Stimulated activated CD4-positive, alpha-beta T cell treated with anti-CD3 and anti-CD28 coated beads, Interleukin-12 subunit alpha, Interleukin-12 subunit beta, amount 100 ng/mL, for 24 hours (primary cell): Measurements from ENCODE around the gene MPZL3.
A peak's percentile ranks its signal among the peaks of the same experiment; 100 is the strongest.

ENCODE experiments used
- DNase-seq, 2 experiments: peaks; one replicate each; pipeline ENCODE4 v3.0.0-alpha.2; 2020; ENCODE audit warnings: low read depth in 2 of 2

The MPZL3 gene

GRCh38 chr11:118264569-118265465, 12.7 kb upstream of the MPZL3 start:
- DNase-seq: no peak

- no peak for DNase-seq
These were observed 11.8 kb upstream of the MPZL3 start, which contains the start of gene MPZL2 for GRCh38 chr11:118263695-118264568. Gene MPZL2, minus strand, starts transcription at chr11:118264297. Its CDS starts 144 bp downstream, at chr11:118264153.

- DNase-seq: no peak
These were observed 10.9 kb upstream of the MPZL3 start for GRCh38 chr11:118263112-118263511.

- DNase-seq: no peak
These were observed 8.2 kb upstream of the MPZL3 start for GRCh38 chr11:118260353-118260752.

- DNase-seq: no peak
These were observed 7.0 kb upstream of the MPZL3 start for GRCh38 chr11:118259138-118259537.

- no peak for DNase-seq
These were observed 6.2 kb upstream of the MPZL3 start for GRCh38 chr11:118258410-118258809.

- no peak for DNase-seq
These were observed 523 bp upstream of the MPZL3 start for GRCh38 chr11:118252688-118253087.

- no peak for DNase-seq
These were observed 5.1 kb downstream of the MPZL3 start for GRCh38 chr11:118247041-118247440.

GRCh38 chr11:118245936-118246562, 6.1 kb downstream of the MPZL3 start:
- no peak for DNase-seq

- no peak for DNase-seq
These were observed 8.0 kb downstream of the MPZL3 start for GRCh38 chr11:118243993-118244762.

- DNase-seq: no peak
These were observed 9.0 kb downstream of the MPZL3 start for GRCh38 chr11:118243161-118243560.

- DNase-seq: no peak
These were observed 10.4 kb downstream of the MPZL3 start for GRCh38 chr11:118241764-118242098.

- peak in 1 of 2 experiments; percentile 45 for DNase-seq
These were observed 11.0 kb downstream of the MPZL3 start for GRCh38 chr11:118240999-118241763.

GRCh38 chr11:118239509-118240205, 12.5 kb downstream of the MPZL3 start:
- DNase-seq: no peak

GRCh38 chr11:118238929-118239328, 13.2 kb downstream of the MPZL3 start:
- DNase-seq: no peak

GRCh38 chr11:118238421-118238820, 13.7 kb downstream of the MPZL3 start:
- DNase-seq: no peak

- no peak for DNase-seq
These were observed 16.0 kb downstream of the MPZL3 start for GRCh38 chr11:118236170-118236569.

- DNase-seq: no peak
These were observed 17.3 kb downstream of the MPZL3 start for GRCh38 chr11:118234833-118235232.

- DNase-seq: no peak
These were observed 18.3 kb downstream of the MPZL3 start for GRCh38 chr11:118233850-118234249.

- no peak for DNase-seq
These were observed 18.8 kb downstream of the MPZL3 start for GRCh38 chr11:118233377-118233776.
